Measurements from ENCODE around the gene SPTLC3.

- TF ChIP-seq CTCF (IDR thresholded peaks at IDR 0.05) = no peak
- no peak for TF ChIP-seq POLR2A (IDR thresholded peaks at IDR 0.05)
- TF ChIP-seq POLR2AphosphoS5 (IDR thresholded peaks at IDR 0.05) = no peak
These were observed 198.2 kb downstream of the SPTLC3 start for GRCh38 chr20:13207016-13207415.

Measured in prostate gland (tissue), 2 donors.